ENCODE results near the gene NF2. TPM values are rescaled to one million over a fixed set of nuclear protein-coding genes. Genes with fewer than 3 reads are reported as not detected.

The NF2 gene
- total and polyA plus RNA-seq, 2 of the 8 experiments (the other 6 are each of a cell fraction or from before 2014, with no cell fraction given) = 17.6 to 53.6 TPM

- H3K56ac ChIP-seq (replicated peaks; ENCODE audit: insufficient read length, low read depth, low read length) = no peak overlapping the region
- H3K23ac ChIP-seq (ENCODE audit: insufficient read length) = no peak overlapping the region
- H3K4ac ChIP-seq (replicated peaks; ENCODE audit: insufficient read length, low read depth, low read length) = no peak overlapping the region
- ChIA-PET CTCF (ENCODE audit: partially characterized antibody) (interaction anchor here (0.7 to 1.7 kb wide), 7 partner anchors 9 to 478 kb away, joined by 3 to 6 read pairs (median 3); no protein-coding TSS in a partner anchor), POLR2A (ENCODE audit: partially characterized antibody) (interaction anchor here (0.6 kb wide), 1 partner anchor 1941 kb away, joined by 4 read pairs; no protein-coding TSS in a partner anchor)
- no peaks in the 10 kb centered on the region for H3K9me3 ChIP-seq (ENCODE audit: insufficient read depth in 2 of 2, low read depth in 1 of 2, low read length in 1 of 2)
- peaks cover 0 to 6% (median 3%) of the 10 kb centered on the region in 4 experiments; a peak in 3 of 7 replicates for H3K4me1 ChIP-seq (replicated peaks in 1 of 4; ENCODE audit: control insufficient read depth in 3 of 4, insufficient read depth in 4 of 4, low read length in 3 of 4)
- no peak for DNase-seq (ENCODE audit: low read depth in 1 of 2, low spot score in 2 of 2)
- no peak for FAIRE-seq
- H4K5ac ChIP-seq (ENCODE audit: insufficient read length, low read depth, low read length) = no peak overlapping the region
- TF ChIP-seq RNF2 (IDR thresholded peaks at IDR 0.05; ENCODE audit: borderline replicate concordance, low read depth, low read length, missing control alignments, poor library complexity, severe bottlenecking) (no peak), MAX (IDR thresholded peaks at IDR 0.05) (no peak)
- no peak overlapping the region for H4K91ac ChIP-seq (replicated peaks; ENCODE audit: insufficient read length, low read length)
- H3K79me1 ChIP-seq (ENCODE audit: low read depth, low read length) = peaks cover 7% of the 10 kb centered on the region
- H2BK5ac ChIP-seq (ENCODE audit: low read depth, low read length) = no peak overlapping the region
- H3K79me2 ChIP-seq (ENCODE audit: control insufficient read depth in 1 of 2, insufficient read depth in 2 of 2, low read length in 2 of 2) = peaks cover 2 to 22% of the 10 kb centered on the region in 2 experiments; a peak in 3 of 4 replicates
- 93% methylated on average over 2 of the region's 2 CpGs; no CpG with 5 or more reads in 1 of the 2 experiments for WGBS, 2 experiments (ENCODE audit: extremely low coverage in 1 of 2, insufficient coverage in 1 of 2, insufficient read length in 1 of 2, insufficient replicate concordance in 2 of 2, low coverage in 1 of 2, low lambda C conversion rate in 2 of 2, missing lambda C conversion rate in 1 of 2)
- H3K27ac ChIP-seq (ENCODE audit: low read depth, low read length) = no peak overlapping the region
- H2AK5ac ChIP-seq (ENCODE audit: low read depth, low read length) = no peak overlapping the region
- no peak overlapping the region for H3K18ac ChIP-seq (ENCODE audit: extremely low read depth, low read length)
- H3K36me3 ChIP-seq (ENCODE audit: control insufficient read depth in 2 of 4, insufficient read depth in 4 of 4, low read length in 3 of 4) = no peaks in the 10 kb centered on the region
- no peak overlapping the region for H2AFZ ChIP-seq (ENCODE audit: low read length)
- no peak overlapping the region for H2BK120ac ChIP-seq (replicated peaks; ENCODE audit: low read depth, low read length)
- no peaks in the 10 kb centered on the region for H3K23me2 ChIP-seq (ENCODE audit: low read depth, low read length)
- H3K4me2 ChIP-seq (ENCODE audit: insufficient read depth in 1 of 2, low read depth in 2 of 2, low read length in 2 of 2) = no peak overlapping the region
- H2BK20ac ChIP-seq (ENCODE audit: low read length) = no peak overlapping the region
- H3K14ac ChIP-seq (ENCODE audit: insufficient read length) = no peak overlapping the region
- peaks cover 2 to 5% of the 10 kb centered on the region in 2 experiments for H4K20me1 ChIP-seq (replicated peaks in 1 of 2; ENCODE audit: control insufficient read depth in 1 of 2, insufficient read depth in 2 of 2, low read length in 2 of 2)
- H4K8ac ChIP-seq (ENCODE audit: extremely low read depth, insufficient read depth, low read length) = no peak overlapping the region
- H3K4me3 ChIP-seq (ENCODE audit: extremely low read depth in 1 of 4, insufficient read depth in 2 of 4, low read depth in 3 of 4, low read length in 4 of 4) = no peak overlapping the region
- H3K9ac ChIP-seq (replicated peaks in 1 of 4; ENCODE audit: extremely low read depth in 1 of 4, low read depth in 3 of 4, low read length in 3 of 4) = no peak overlapping the region
- no peak overlapping the region for H2BK12ac ChIP-seq (ENCODE audit: low read depth, low read length)
- H2BK15ac ChIP-seq (ENCODE audit: low read length) = no peak overlapping the region
- H3K27me3 ChIP-seq (replicated peaks in 1 of 4; ENCODE audit: control insufficient read depth in 3 of 4, extremely low read depth in 1 of 4, insufficient read depth in 3 of 4, low read length in 3 of 4) = no peaks in the 10 kb centered on the region
Observed at GRCh38 chr22:29629903-29630516, 26.6 kb downstream of the NF2 start.
